ENCODE results near the gene DLG2.

DLG2 gene

GRCh38 chr11:83676056-83676601 is 1951.0 kb downstream of the DLG2 start:
- DNase-seq (ENCODE audit: low spot score) = no peak
- TF ChIP-seq CTCF (IDR thresholded peaks at IDR 0.05; ENCODE audit: borderline replicate concordance, control extremely low read depth, extremely low read depth, insufficient read depth, missing control alignments) = no peak
- in situ Hi-C loops (cut with MboI; ENCODE audit: low sequenced_read_pairs, unreplicated experiment) = no loop called here

GRCh38 chr11:83674102-83674896 is 1952.8 kb downstream of the DLG2 start:
- in situ Hi-C loops (cut with MboI; ENCODE audit: low sequenced_read_pairs, unreplicated experiment) = no loop called here
- no peak for TF ChIP-seq CTCF (IDR thresholded peaks at IDR 0.05; ENCODE audit: borderline replicate concordance, control extremely low read depth, extremely low read depth, insufficient read depth, missing control alignments)
- DNase-seq (ENCODE audit: low spot score) = no peak

GRCh38 chr11:83671289-83671688 is 1955.9 kb downstream of the DLG2 start:
- no peak for TF ChIP-seq CTCF (IDR thresholded peaks at IDR 0.05; ENCODE audit: borderline replicate concordance, control extremely low read depth, extremely low read depth, insufficient read depth, missing control alignments)
- in situ Hi-C loops (cut with MboI; ENCODE audit: low sequenced_read_pairs, unreplicated experiment) = no loop called here
- no peak for DNase-seq (ENCODE audit: low spot score)

GRCh38 chr11:83666149-83666548 is 1961.0 kb downstream of the DLG2 start:
- in situ Hi-C loops (cut with MboI; ENCODE audit: low sequenced_read_pairs, unreplicated experiment) = no loop called here
- TF ChIP-seq CTCF (IDR thresholded peaks at IDR 0.05; ENCODE audit: borderline replicate concordance, control extremely low read depth, extremely low read depth, insufficient read depth, missing control alignments) = no peak
- DNase-seq (ENCODE audit: low spot score) = no peak

- no peak for DNase-seq (ENCODE audit: low spot score)
- TF ChIP-seq CTCF (IDR thresholded peaks at IDR 0.05; ENCODE audit: borderline replicate concordance, control extremely low read depth, extremely low read depth, insufficient read depth, missing control alignments) = no peak
- in situ Hi-C loops (cut with MboI; ENCODE audit: low sequenced_read_pairs, unreplicated experiment) = no loop called here
Measured at GRCh38 chr11:83663988-83664387, 1963.2 kb downstream of the DLG2 start.

- in situ Hi-C loops (cut with MboI; ENCODE audit: low sequenced_read_pairs, unreplicated experiment) = no loop called here
- TF ChIP-seq CTCF (IDR thresholded peaks at IDR 0.05; ENCODE audit: borderline replicate concordance, control extremely low read depth, extremely low read depth, insufficient read depth, missing control alignments) = no peak
- no peak for DNase-seq (ENCODE audit: low spot score)
Measured at GRCh38 chr11:83663446-83663845, 1963.7 kb downstream of the DLG2 start.
